ENCODE data around the gene VPS11. TPM values are rescaled to one million over a fixed set of nuclear protein-coding genes. Genes with fewer than 3 reads are reported as not detected.

Gene VPS11
- total and polyA plus RNA-seq, 2 experiments from 2014 or later = 22.1 to 22.3 TPM

GRCh38 chr11:119024430-119025098 lies 43.1 kb upstream of the VPS11 start:
- Histone ChIP-seq H3K9me3 (ENCODE audit: low read depth) (no peaks in the 10 kb centered on the region), H3K4me1 (ENCODE audit: low read depth) (peaks cover 12% of the 10 kb centered on the region), H3K4me3 (no peak overlapping the region), H3K27me3 (no peaks in the 10 kb centered on the region), H3K27ac (peak overlapping the region; percentile 59), H3K36me3 (peaks cover 25% of the 10 kb centered on the region)
- no peak for DNase-seq (ENCODE audit: low read depth in 1 of 2, low spot score in 1 of 2)
- TF ChIP-seq, protein P1, sequence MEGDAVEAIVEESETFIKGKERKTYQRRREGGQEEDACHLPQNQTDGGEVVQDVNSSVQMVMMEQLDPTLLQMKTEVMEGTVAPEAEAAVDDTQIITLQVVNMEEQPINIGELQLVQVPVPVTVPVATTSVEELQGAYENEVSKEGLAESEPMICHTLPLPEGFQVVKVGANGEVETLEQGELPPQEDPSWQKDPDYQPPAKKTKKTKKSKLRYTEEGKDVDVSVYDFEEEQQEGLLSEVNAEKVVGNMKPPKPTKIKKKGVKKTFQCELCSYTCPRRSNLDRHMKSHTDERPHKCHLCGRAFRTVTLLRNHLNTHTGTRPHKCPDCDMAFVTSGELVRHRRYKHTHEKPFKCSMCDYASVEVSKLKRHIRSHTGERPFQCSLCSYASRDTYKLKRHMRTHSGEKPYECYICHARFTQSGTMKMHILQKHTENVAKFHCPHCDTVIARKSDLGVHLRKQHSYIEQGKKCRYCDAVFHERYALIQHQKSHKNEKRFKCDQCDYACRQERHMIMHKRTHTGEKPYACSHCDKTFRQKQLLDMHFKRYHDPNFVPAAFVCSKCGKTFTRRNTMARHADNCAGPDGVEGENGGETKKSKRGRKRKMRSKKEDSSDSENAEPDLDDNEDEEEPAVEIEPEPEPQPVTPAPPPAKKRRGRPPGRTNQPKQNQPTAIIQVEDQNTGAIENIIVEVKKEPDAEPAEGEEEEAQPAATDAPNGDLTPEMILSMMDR (IDR thresholded peaks at IDR 0.05; ENCODE audit: low read depth, low read length) = no peak

- no peak for DNase-seq (ENCODE audit: low read depth in 1 of 2, low spot score in 1 of 2)
- Histone ChIP-seq H3K4me1 (ENCODE audit: low read depth) (peaks cover 17% of the 10 kb centered on the region), H3K36me3 (peaks cover 25% of the 10 kb centered on the region), H3K4me3 (no peak overlapping the region), H3K27me3 (no peaks in the 10 kb centered on the region), H3K27ac (peak overlapping the region; percentile 59), H3K9me3 (ENCODE audit: low read depth) (no peaks in the 10 kb centered on the region)
- TF ChIP-seq, protein P1 (IDR thresholded peaks at IDR 0.05; ENCODE audit: low read depth, low read length) = no peak
Measured at GRCh38 chr11:119025099-119025473, 42.5 kb upstream of the VPS11 start.

DNA sequence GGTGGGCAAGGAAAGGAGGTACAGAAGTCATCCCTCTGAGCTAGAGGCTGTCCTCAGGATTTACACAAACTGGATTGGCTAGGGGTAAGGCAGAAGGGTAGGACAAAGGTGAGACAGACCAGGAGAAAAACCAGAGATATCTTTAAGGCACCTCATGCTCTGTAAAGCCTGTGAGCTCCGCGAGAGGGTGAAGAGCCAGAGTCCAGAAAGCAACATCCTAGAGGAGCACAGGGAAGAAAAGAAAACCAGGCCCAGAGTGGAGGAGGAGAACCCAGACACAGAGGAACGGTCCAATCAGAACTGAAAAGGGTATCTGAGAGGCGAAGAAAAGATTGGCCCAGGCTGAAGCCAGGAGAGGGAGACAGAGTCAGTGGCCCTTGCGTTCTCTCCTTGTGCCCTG lies 42.1 kb upstream of the VPS11 start:
- peaks cover 25% of the 10 kb centered on the region for H3K36me3 ChIP-seq
- TF ChIP-seq, protein P1 (IDR thresholded peaks at IDR 0.05; ENCODE audit: low read depth, low read length) = no peak
- H3K27ac ChIP-seq = peak overlapping the region; percentile 59
- H3K4me3 ChIP-seq = no peak overlapping the region
- DNase-seq (ENCODE audit: low read depth in 1 of 2, low spot score in 1 of 2) = no peak
- no peaks in the 10 kb centered on the region for H3K27me3 ChIP-seq
- peaks cover 17% of the 10 kb centered on the region for H3K4me1 ChIP-seq (ENCODE audit: low read depth)
- H3K9me3 ChIP-seq (ENCODE audit: low read depth) = no peaks in the 10 kb centered on the region

GRCh38 chr11:119025978-119026766 lies 41.4 kb upstream of the VPS11 start:
- Histone ChIP-seq H3K27ac (no peak overlapping the region), H3K27me3 (no peaks in the 10 kb centered on the region), H3K4me1 (ENCODE audit: low read depth) (peaks cover 17% of the 10 kb centered on the region), H3K9me3 (ENCODE audit: low read depth) (no peaks in the 10 kb centered on the region), H3K4me3 (no peak overlapping the region), H3K36me3 (peaks cover 25% of the 10 kb centered on the region)
- TF ChIP-seq, protein P1 (IDR thresholded peaks at IDR 0.05; ENCODE audit: low read depth, low read length) = no peak
- DNase-seq (ENCODE audit: low read depth in 1 of 2, low spot score in 1 of 2) = no peak

GRCh38 chr11:119026970-119027369 lies 40.6 kb upstream of the VPS11 start:
- H3K9me3 ChIP-seq (ENCODE audit: low read depth) = no peaks in the 10 kb centered on the region
- H3K4me3 ChIP-seq = no peak overlapping the region
- H3K27me3 ChIP-seq = no peaks in the 10 kb centered on the region
- DNase-seq (ENCODE audit: low read depth in 1 of 2, low spot score in 1 of 2) = no peak
- no peak overlapping the region for H3K27ac ChIP-seq
- TF ChIP-seq, protein P1 (IDR thresholded peaks at IDR 0.05; ENCODE audit: low read depth, low read length) = no peak
- peaks cover 17% of the 10 kb centered on the region for H3K4me1 ChIP-seq (ENCODE audit: low read depth)
- H3K36me3 ChIP-seq = peaks cover 18% of the 10 kb centered on the region
